ENCODE measurements around the gene BCAN.
A peak's percentile ranks its signal among the peaks of the same experiment; 100 is the strongest.

BCAN gene

GRCh38 chr1:156644640-156645039 is 2.7 kb downstream of the BCAN start:
- no peak for DNase-seq

GRCh38 chr1:156645056-156645455 is 3.1 kb downstream of the BCAN start:
- DNase-seq, result no peak

GRCh38 chr1:156645666-156646065 is 3.7 kb downstream of the BCAN start:
- DNase-seq, result no peak

GRCh38 chr1:156646738-156647211 is 4.9 kb downstream of the BCAN start:
- no peak for DNase-seq

- DNase-seq, result no peak
Measured at GRCh38 chr1:156647351-156647750, 5.4 kb downstream of the BCAN start.

GRCh38 chr1:156648496-156648895 is 6.6 kb downstream of the BCAN start:
- DNase-seq, result no peak

GRCh38 chr1:156648951-156649350 is 7.0 kb downstream of the BCAN start:
- DNase-seq, result no peak

GRCh38 chr1:156652131-156652991 is 10.4 kb downstream of the BCAN start:
- no peak for DNase-seq

- DNase-seq, result no peak
Measured at GRCh38 chr1:156652992-156653355, 11.1 kb downstream of the BCAN start.

- DNase-seq, result no peak
Measured at GRCh38 chr1:156654700-156655099, 12.8 kb downstream of the BCAN start.

- no peak for DNase-seq
Measured at GRCh38 chr1:156655151-156655903, 13.4 kb downstream of the BCAN start.

- DNase-seq, result no peak
Measured at GRCh38 chr1:156655904-156656516, 14.1 kb downstream of the BCAN start.

GRCh38 chr1:156656806-156657740 is 15.2 kb downstream of the BCAN start:
- peak; percentile 79 for DNase-seq

- no peak for DNase-seq
Measured at GRCh38 chr1:156657741-156658319, 15.9 kb downstream of the BCAN start.

GRCh38 chr1:156658496-156658895 is 16.6 kb downstream of the BCAN start:
- no peak for DNase-seq

- no peak for DNase-seq
Measured at GRCh38 chr1:156658945-156659574, 17.1 kb downstream of the BCAN start.

- no peak for DNase-seq
Measured at GRCh38 chr1:156659661-156659987, 17.7 kb downstream of the BCAN start.

- peak; percentile 91 for DNase-seq
Measured at GRCh38 chr1:156659988-156660751, 18.3 kb downstream of the BCAN start.

- no peak for DNase-seq
Measured at GRCh38 chr1:156660752-156661112, 18.8 kb downstream of the BCAN start.

- DNase-seq, result no peak
Measured at GRCh38 chr1:156662005-156662799, 20.3 kb downstream of the BCAN start.

GRCh38 chr1:156662800-156663055 is 20.8 kb downstream of the BCAN start:
- no peak for DNase-seq

Measured in activated CD8-positive, alpha-beta memory T cell treated with anti-CD3 and anti-CD28 coated beads, Interleukin-2, amount 50 U/mL, for 4 hours (primary cell).